Astrocyte of the spinal cord (primary cell): ENCODE results near the gene AXL.

Source experiments
- DNase-seq: peaks from one replicate; pipeline ENCODE4 v3.0.0; 2011; ENCODE audit warnings: low read depth, low spot score
- H3K4me3 ChIP-seq: 2 replicates; pipeline ENCODE4 v1.5.1; 2011; ENCODE audit warnings: low read depth, mild to moderate bottlenecking, low read length, moderate library complexity
- in situ Hi-C: cut with HindIII; loops from 2 replicates; pipeline ENCODE4 v1.10.0; 2017; ENCODE audit warnings: low sequenced_read_pairs
- TF ChIP-seq, protein P1 (sequence below): IDR thresholded peaks from 2 replicates; pipeline ENCODE4 v1.5.1; 2012; ENCODE audit warnings: low read depth, mild to moderate bottlenecking, low read length, inconsistent platforms

The AXL gene

DNA sequence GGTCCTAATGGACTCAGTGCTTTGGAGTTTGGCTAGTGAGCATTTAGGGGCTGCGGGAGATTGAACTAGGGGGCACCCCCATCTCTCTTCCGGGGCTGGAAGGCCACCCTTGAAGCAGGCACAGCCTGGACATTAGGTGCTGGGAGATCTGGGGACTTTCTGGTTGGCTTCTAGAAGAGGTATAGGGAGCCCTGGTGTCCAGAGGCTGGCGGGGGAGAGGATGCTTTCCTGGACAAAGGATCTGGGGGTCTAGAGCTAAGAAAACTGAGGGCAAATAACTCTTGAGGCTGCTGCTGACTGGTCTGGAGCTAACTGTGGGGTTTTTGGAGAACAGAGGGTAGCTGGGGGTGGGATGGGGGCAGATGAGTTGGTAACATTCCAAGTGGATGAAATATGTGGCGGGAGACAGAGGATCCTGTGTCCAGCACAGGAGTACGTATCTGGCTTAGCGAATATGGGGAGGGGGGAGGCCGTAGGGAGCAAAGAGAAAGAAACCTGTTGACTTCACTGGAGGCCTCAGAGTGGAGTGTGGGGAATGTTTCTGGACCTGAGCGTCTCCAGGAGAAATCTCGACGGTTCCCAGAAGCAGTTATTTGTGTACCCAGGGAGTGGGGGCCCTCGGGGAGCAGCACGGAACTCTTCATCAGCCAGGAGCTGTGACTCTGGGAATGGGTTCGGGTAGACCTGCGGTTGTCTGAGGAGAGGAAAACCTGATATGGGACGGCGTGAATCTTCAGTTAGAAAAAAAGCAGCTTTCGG lies 46.6 kb downstream of the AXL start:
- DNase-seq, result peak; percentile 28
- H3K4me3 ChIP-seq, result peak overlapping the region; percentile 94
- TF ChIP-seq, protein P1, sequence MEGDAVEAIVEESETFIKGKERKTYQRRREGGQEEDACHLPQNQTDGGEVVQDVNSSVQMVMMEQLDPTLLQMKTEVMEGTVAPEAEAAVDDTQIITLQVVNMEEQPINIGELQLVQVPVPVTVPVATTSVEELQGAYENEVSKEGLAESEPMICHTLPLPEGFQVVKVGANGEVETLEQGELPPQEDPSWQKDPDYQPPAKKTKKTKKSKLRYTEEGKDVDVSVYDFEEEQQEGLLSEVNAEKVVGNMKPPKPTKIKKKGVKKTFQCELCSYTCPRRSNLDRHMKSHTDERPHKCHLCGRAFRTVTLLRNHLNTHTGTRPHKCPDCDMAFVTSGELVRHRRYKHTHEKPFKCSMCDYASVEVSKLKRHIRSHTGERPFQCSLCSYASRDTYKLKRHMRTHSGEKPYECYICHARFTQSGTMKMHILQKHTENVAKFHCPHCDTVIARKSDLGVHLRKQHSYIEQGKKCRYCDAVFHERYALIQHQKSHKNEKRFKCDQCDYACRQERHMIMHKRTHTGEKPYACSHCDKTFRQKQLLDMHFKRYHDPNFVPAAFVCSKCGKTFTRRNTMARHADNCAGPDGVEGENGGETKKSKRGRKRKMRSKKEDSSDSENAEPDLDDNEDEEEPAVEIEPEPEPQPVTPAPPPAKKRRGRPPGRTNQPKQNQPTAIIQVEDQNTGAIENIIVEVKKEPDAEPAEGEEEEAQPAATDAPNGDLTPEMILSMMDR, result no peak
- in situ Hi-C loops, result no loop called here

DNA sequence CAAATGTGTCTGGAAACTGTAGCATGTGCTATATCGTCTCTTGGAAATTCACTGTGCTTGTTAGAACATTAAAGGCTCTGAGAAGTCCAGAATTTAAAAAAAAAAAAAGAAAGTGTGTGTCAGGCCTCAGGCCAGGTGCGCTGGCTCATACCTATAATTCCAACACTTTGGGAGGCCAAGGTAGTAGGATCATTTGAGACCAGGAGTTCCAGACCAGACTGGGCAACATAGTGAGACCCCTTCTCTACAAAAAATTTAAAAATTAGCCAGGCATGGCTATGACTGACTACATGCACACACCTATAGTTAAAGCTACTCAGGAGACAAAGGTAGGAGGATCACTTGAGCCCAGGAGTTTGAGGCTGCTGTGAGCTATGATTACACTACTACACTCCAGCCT lies 50.0 kb downstream of the AXL start:
- H3K4me3 ChIP-seq, result no peak overlapping the region
- in situ Hi-C loops, result no loop called here
- TF ChIP-seq, protein P1, result no peak
- DNase-seq, result no peak

DNA sequence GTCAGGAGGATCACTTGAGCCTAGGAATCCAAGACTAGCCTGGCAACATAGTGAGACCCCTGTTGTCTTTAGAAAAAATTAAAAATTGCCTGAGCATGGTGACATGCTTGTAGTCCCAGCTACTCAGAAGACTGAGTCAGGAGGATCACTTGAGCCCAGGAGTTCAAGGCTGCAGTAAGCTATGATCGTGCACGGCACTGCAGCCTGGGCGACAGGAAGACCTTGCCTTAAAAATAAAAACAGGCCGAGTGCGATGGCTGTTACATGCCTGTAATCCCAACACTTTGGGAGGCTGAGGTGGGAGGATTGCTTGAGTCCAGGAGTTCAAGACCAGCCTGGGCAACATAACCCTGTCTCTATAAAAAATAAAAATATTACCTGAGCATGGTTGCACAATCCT lies 50.5 kb downstream of the AXL start:
- DNase-seq, result no peak
- H3K4me3 ChIP-seq, result no peak overlapping the region
- in situ Hi-C loops, result no loop called here
- TF ChIP-seq, protein P1, result no peak

DNA sequence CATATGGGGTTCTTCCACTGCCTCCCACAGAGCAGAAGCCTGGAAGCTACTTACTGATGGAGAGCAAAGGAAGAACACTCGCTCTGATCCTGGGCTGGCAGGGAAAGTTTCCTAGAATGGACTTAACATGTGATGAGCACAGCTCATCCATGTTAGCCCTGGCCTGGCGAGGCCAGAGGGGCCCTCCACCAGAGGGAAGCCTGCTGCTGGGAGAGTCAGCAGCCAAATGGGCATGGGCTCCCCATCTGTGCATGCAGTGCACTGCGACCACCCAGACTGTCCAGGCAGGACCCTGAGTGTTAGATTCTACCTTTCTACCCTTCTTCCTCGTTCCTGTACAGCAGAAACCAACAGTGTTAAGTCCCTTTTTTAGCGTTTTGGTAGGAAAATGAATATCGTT lies 54.1 kb downstream of the AXL start:
- no peak overlapping the region for H3K4me3 ChIP-seq
- in situ Hi-C loops, result no loop called here
- no peak for DNase-seq
- TF ChIP-seq, protein P1, result no peak

DNA sequence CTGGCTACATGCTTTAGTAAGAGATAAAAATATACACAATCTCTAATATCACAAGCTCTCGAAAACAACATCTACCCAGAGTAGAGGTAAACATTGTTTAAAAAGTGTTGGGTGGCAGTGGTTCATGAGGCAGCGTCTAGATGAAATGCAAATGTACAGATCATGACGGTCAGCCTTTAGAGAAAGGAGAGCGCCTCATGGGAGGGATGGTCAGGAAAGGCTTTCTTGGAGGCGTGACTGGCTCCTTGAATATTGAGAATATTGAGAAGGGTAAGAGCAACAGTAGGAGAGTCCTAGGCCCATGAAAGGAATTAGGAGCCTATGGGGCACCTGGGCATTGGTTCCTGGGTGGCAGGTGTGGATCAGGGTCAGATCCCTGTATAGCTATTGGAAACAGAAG lies 55.8 kb downstream of the AXL start:
- TF ChIP-seq, protein P1, result no peak
- no peak for DNase-seq
- in situ Hi-C loops, result no loop called here
- H3K4me3 ChIP-seq, result no peak overlapping the region

DNA sequence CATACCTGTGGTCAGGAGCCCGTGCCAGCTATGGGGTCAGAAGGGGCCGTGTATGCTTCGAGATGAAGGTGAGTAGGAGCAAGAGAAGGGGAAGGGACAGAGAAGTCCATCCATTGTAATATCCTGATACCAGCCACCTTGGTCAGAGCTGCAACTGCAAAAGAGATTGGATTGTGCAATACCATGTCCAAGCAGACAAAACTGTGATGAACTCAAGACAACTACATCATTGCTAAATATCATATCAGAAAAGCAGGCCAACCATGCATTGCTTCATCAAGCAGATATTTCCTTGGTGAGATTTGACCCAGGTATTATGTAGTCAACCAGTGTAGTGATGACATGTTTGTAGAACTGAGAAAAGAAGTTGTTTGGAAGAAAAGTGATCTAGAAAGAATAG lies 57.2 kb downstream of the AXL start:
- in situ Hi-C loops, result no loop called here
- H3K4me3 ChIP-seq, result no peak overlapping the region
- TF ChIP-seq, protein P1, result no peak
- DNase-seq, result no peak
